Measurements from ENCODE around the gene CGB5.

Gene CGB5

DNA sequence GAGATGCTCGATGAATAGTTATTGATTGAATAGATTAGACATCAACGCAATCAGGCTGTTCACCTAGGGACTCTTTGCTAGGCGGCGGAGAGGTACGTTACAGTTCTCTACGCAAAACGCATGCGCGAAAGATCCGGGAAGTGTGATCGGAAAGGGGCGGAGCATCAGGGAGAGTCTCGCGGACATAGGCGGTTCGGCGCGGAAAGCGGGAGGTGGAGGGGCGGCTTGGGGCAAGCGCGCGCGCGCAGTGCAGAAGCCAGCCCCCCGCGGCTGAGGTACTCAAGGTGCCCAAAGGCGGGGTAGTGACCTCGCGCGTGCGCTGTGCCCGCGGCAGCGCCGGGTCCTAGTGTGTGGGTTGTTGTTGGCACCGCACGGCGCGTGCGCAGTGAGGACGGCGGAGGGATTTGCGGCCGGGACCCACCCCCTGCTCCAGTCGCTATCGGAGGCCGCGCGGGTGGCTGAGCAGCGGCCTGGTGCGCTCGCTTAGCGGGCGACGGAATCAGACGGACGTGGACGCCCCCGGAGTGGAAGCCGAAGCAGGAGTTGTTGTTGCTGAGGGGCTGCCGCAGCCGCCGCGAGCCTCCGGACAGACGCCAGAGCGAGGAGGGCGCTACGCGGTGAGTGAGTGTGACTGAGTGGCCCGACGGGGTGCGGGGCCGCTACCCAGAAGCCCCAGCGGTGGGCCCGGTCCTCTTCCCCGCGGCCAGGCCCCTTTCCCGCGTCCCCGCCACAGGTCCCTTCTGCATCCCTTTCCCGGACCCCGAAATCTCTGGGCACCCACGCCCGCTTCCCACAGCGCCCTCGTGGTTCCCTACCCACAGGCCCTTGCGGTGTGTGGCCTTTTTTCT lies 41.6 kb downstream of the CGB5 start, which contains the start of gene SNRNP70:
Gene SNRNP70, plus strand, starts transcription at position 432 of the 848 bp plus-strand sequence. CDS start 964 bp downstream, outside the sequence.
- DNase-seq (ENCODE audit: low read depth, low spot score): peak; percentile 92

DNA sequence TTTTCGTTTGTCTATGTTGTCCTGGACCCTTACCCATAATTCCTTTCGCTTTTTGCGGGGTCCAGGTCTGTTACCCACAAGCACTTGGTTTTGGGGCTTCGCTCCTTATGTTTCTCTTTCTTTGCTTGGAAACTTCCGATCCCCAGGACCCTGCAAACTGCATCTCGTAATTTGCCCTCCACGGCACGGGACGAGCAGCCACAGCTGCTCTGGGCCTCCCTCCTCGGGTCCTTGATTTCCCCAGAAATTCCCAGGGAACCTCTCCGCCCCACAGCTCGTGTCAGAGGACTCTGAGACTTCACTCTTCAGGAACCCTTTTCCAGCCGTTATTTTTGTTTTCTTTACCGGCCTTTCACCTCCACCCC lies 42.2 kb downstream of the CGB5 start:
- no peak for DNase-seq (ENCODE audit: low read depth, low spot score)

DNA sequence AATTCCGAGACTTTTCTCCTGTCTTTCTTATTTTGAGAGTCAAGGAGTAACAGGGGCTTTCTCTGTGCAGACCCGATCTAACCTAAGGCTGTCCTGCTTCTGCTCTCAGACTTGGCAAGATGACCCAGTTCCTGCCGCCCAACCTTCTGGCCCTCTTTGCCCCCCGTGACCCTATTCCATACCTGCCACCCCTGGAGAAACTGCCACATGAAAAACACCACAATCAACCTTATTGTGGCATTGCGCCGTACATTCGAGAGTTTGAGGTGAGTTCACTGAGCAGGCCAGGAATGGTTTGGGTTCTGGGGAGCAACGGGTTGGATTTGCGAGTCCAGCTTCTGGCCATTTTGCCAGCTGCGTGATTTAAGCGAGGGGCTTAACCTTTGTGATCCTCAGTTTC lies 42.6 kb downstream of the CGB5 start:
- no peak for DNase-seq (ENCODE audit: low read depth, low spot score)

DNA sequence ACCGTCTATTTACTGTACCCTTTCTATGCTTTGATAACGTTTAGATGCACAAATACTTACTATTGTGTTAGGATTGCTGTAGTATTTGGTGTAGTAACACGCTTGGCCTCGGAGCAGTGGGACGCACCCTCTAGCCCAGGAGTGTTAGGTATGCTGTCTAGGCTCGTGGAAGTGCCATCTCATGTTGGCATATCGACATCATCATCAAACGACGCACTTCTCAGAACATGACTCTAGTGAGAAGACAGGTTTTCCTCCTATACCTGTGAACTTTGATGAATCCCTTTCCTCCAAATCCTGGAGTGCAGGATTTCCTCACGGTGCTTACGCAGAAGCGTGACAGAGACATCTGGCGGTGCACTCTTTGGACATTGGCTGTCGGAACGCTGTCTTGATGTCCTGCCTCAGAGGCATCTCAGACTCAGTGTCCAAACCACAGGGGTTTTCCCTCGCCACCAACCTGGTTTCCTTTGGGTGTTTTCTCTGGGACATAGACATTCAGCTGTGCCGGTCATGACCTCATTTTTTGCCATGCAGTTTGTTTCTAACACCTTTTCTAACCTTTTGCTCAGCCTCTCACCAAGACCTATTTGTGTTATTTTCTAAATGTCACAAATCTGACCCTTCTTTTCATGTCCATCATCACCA lies 47.9 kb downstream of the CGB5 start:
- no peak for DNase-seq (ENCODE audit: low read depth, low spot score)

DNA sequence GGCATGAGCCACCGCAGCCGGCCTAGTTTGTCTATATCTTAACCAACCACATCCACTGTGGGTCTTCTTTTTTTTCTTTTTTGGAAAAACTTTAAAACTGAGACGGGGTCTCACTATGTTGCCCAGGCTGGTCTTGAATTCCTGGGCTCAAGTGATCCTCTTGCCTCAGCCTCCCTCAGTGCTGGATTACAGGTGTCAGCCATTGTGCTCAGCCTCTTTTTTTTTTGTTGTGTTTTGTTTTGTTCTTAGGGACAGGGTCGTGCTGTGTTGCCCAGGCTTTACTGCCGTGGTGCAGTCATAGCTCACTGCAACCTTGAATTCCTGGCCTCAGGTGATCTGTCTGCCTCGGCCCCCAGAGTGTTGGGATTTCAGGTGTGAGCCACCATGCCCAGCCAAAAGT lies 49.0 kb downstream of the CGB5 start:
- no peak for DNase-seq (ENCODE audit: low read depth, low spot score)
